ENCODE results near the gene ECI2.

The ECI2 gene, protein sequence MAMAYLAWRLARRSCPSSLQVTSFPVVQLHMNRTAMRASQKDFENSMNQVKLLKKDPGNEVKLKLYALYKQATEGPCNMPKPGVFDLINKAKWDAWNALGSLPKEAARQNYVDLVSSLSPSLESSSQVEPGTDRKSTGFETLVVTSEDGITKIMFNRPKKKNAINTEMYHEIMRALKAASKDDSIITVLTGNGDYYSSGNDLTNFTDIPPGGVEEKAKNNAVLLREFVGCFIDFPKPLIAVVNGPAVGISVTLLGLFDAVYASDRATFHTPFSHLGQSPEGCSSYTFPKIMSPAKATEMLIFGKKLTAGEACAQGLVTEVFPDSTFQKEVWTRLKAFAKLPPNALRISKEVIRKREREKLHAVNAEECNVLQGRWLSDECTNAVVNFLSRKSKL

GRCh38 chr6:4134841-4135664, at the start of gene ECI2:
TSS of gene ECI2 (minus strand) at chr6:4135575. CDS start at chr6:4135560, 15 bp downstream.
- DNase-seq: peak in 1 of 2 donors; percentile 51

- DNase-seq: no peak
Observed at GRCh38 chr6:4180652-4181255, 45.4 kb upstream of the ECI2 start.

GRCh38 chr6:4179960-4180651, 44.7 kb upstream of the ECI2 start:
- DNase-seq: no peak

GRCh38 chr6:4178737-4179333, 43.5 kb upstream of the ECI2 start:
- no peak for DNase-seq

GRCh38 chr6:4176907-4177306, 41.5 kb upstream of the ECI2 start:
- DNase-seq: no peak

DNA sequence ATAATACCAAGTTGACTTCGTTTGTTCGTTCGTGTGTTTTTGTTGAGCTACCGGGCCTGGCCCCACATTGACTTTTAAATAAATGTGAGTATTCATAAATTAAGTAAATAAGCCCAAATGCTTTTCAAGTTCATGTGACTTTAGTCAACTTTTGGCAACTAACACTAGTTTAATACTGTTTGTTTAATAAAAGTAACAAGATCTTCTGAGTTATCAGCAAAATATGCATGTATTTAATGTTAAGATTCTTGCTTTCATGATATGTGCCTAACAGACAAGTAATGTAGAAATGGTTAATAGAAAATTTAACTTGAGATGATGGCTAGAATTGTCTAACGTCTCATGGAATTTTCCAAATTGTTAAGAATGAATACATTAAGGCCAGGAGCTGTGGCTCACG, 38.7 kb upstream of the ECI2 start:
- DNase-seq: no peak

DNA sequence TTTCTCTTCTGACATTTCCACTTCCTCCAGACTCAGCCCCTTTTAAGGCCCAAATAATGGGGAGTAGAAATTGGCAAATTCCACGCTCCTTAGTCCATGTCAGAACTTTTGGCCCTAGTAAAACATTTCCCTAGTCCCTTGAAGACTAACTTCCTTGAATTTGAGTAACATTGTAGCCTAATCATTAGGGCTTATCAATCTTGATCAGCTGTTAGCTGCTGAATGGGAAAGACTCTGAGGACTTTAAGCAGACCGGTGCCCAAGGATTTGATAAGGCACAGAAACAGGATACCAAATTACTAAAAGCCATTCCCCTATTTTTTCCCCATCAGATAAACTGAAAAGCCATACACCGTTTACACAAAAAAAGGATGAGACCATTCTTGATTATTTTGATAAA, 37.0 kb upstream of the ECI2 start:
- DNase-seq: no peak

DNA sequence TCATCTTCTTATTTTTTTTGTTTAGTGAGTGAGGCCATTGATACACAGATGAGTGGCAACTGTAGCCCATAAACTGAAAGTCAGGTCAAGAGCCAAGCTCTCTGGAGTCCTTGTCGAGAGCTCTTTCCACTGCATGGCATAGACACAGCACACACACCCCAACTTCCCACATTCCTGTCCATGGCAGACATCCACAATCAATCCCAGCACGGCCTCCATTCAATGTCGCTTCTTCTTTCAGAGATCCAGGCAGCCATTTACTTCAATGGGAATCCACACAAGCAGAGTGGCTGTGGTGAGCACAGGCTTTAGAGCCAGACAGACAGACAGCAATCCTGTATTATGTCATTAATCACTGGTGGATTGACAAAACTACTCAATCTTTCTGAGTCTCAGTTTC, 34.9 kb upstream of the ECI2 start:
- no peak for DNase-seq

- DNase-seq: no peak
Observed at GRCh38 chr6:4169028-4169789, 33.8 kb upstream of the ECI2 start.

- no peak for DNase-seq
Observed at GRCh38 chr6:4167833-4168232, 32.5 kb upstream of the ECI2 start.

GRCh38 chr6:4167123-4167522, 31.7 kb upstream of the ECI2 start:
- DNase-seq: no peak

- DNase-seq: no peak
Observed at GRCh38 chr6:4164456-4164855, 29.1 kb upstream of the ECI2 start.

DNA sequence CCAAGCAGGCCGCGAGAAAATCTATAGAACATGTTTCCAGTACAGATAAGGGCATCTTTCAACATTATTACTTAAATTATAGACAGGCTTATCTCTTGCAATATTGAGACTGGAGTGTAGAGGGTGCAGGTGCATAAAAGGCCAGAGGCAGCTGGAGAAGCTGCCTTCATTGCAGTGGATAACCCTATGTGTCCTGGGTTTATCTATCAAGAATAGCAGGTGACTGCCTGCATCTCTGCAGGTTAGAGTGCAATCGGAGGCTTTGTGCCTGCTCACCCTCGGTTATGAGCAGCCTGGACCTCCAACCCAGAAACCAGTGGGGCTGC, 28.7 kb upstream of the ECI2 start:
- no peak for DNase-seq

DNA sequence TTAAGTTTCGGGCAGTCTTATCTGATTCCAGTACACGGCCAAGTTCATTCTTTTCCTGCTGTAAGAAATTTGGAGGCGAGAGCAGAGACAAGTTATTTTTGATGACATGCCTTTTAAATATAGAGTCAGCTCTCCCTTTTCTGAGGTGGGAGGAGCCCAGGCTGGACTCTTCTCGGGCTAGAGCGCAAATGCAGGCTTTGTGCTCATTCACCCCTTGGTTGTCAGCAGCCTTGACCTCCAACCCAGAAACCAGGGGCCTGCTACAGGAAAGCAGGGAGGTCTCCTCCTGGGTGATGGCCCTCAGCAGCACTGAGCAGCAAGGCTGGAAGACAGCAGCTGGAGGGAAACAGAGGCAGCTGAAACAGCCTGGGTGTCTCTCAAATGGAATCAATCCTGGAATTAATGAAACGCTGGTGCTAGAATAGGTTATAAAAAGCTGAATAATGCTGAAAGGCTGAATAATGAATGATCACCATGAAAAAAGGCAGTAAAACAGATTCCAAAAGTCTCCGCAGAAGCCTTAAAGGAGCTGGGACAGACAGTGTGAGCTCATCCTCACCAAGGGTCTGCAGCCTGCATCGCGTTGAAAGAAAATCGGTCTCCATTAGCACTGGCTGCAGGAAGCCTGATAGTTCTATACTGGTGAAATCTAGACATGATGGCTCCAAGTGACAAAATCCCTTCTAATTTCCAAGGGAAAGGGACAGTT, 28.2 kb upstream of the ECI2 start:
- DNase-seq: no peak

DNA sequence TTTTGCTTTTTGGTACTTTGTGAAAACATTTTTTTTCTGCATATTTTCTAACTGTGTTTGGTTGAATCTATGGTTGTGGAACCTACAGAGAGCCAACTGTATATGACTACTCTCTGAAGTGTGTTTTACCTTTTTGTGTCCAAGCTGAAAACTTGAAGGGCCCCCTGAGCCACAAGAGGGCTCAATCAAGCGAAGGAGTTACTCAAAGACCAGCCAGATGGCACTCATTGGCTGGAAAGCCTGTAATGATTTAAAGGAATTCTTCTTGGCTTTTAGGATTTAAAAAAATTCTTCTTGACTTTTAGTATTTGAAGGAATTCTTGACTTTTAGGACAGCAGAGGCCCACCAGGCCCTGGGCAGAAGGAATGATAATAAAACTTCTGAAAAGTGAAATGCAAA, 27.0 kb upstream of the ECI2 start:
- DNase-seq: no peak

- no peak for DNase-seq
Observed at GRCh38 chr6:4159491-4159890, 24.1 kb upstream of the ECI2 start.

GRCh38 chr6:4157506-4157905, 22.1 kb upstream of the ECI2 start:
- DNase-seq: no peak

- peak; percentile 74 to 81 for DNase-seq
Observed at GRCh38 chr6:4155848-4156466, 20.6 kb upstream of the ECI2 start.

GRCh38 chr6:4153514-4153985, 18.2 kb upstream of the ECI2 start:
- DNase-seq: no peak

DNA sequence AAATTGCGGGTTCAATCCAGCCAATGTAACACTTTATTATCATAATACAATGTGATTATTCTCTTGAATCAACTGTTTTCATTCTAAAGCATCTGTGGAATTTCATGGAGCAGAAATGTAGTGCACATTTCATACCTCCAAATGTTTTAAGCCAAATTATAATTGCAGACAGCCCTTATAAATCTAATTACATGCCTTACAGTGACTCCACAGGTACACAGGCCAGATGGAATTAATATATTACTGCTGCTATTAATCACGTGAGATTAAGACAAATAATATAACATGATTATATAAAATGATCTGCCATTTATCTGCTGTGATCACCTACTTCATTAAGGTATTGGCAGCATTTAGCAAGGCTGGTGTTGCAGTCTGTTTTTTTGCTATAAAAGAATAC, 9.7 kb upstream of the ECI2 start:
- no peak for DNase-seq

GRCh38 chr6:4139272-4139671, 3.9 kb upstream of the ECI2 start:
- no peak for DNase-seq
